DLD1 (cell line): ENCODE data around the gene PSMD5.

Experiments used
- in situ Hi-C: cut with HindIII; loops from 2 replicates; pipeline ENCODE4 v1.10.0; 2017; ENCODE audit warnings: low sequenced_read_pairs

PSMD5 gene

GRCh38 chr9:120875643-120875953 is 32.9 kb upstream of the PSMD5 start:
- in situ Hi-C loops, result no loop called here

DNA sequence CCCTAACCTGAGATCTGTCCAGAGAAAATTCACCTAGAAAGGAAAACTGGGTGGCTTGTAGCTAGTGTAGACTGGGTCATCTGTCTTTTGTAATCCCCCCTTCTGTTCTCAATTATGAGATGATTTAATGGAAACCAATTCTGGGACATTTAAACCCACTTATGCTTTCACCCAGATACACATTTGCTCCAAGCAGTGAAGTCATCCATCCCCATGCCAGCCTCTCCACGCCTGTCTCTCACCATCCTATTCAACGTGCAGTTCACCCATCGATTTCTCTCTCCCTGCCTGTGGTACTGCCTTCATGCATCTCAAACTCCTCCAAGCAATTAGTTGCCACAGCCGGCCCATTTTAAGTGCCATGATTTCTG is 32.5 kb upstream of the PSMD5 start:
- in situ Hi-C loops, result no loop called here

DNA sequence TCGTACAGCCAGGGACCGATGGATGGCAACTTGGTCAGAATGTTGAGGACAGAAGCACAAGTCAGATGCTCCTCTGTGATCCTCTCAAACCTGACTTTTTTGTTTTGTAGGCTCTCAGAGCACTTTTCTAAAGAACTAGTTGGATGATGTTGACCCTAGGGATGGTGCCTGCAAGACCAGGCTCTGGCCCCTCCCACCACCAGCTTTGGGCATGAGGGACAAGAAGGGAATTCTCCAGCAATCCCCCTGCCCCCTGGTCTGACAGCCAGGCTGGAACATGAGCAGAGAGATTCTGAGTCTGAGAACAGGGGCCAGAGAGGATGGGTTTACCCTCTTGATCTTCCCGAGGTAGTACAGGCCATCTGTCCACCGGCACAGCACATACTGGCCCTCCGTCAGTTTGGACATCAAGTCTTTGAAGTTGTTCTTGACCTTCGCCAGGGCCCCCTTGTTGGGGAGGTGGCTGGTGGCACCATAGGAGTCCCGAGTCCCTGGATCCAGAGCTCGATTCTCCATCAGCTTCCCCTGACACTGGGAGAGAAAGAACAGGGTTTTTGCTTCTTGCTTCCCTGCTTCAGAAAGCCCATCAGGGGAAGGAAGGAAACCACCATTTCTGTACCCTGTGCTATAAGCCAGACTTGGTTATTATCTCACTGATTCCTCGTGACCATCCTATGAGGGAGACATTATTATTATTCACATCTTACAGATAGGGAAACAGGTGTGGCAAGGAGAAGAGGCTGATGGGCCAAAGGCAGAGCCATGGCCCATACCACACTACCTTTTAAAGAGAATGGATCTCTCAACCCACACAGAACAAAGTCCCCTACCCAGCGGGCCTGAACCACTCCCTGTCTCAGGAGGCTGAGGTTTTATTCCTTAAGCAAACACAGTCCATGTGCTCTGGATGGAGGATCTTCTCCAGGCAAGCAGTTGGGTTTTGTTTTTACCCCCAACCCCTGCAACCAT is 31.8 kb upstream of the PSMD5 start:
- in situ Hi-C loops, result no loop called here

GRCh38 chr9:120873512-120873911 is 30.8 kb upstream of the PSMD5 start:
- in situ Hi-C loops, result no loop called here

DNA sequence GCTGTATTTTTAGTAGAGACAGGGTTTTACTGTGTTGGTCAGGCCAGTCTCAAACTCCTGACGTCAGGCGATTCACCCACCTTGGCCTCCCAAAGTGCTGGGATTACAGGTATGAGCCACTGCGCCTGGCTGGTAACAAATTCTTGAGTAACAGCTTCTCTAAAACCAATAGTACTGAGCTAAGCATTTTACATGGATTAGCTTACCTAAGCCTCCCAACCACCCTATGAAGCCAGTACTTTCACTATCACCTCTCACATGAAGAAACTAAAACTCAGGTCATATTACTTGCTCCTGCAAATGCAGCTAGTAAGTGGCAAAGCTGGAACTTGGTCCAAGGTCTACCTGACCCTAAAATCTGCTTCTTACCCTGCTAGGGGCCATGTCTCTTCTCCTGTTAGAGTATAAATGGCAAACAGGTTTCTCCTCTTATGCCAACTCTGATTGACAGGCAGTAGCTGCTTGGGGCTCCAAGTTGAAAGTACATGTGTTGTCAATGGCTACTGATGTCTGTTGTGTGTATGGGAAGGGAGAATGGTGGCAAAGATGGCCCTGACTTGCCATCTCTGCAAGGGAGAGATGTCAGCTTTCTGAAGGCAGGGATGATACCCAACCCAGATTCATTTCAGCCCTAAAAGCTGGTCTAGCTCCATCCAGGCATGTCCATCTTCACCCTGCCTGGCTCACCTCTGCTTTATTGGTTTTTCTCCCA is 30.2 kb upstream of the PSMD5 start:
- in situ Hi-C loops, result no loop called here

- in situ Hi-C loops, result no loop called here
Observed at GRCh38 chr9:120870206-120870605, 27.5 kb upstream of the PSMD5 start.

- in situ Hi-C loops, result no loop called here
Observed at GRCh38 chr9:120869726-120870125, 27.0 kb upstream of the PSMD5 start.

- in situ Hi-C loops, result no loop called here
Observed at GRCh38 chr9:120869360-120869687, 26.6 kb upstream of the PSMD5 start.

- in situ Hi-C loops, result no loop called here
Observed at GRCh38 chr9:120868676-120869359, 26.1 kb upstream of the PSMD5 start.

DNA sequence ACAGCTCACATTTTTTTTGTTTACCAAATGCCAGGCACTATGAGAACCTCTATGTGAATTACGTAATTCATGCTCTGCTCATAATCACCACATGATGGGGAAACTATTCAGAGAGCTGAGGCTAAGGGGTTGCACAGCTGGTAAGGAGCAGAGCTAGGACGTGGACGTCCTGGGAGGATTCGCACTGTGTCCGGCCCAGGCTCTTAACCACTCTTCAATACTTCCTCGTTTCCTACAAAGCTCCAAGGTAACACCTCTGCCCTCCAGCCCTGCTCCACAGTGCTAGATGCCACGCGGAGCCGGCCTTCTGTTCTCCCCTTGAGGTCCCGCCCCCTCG is 25.6 kb upstream of the PSMD5 start:
- in situ Hi-C loops, result no loop called here

DNA sequence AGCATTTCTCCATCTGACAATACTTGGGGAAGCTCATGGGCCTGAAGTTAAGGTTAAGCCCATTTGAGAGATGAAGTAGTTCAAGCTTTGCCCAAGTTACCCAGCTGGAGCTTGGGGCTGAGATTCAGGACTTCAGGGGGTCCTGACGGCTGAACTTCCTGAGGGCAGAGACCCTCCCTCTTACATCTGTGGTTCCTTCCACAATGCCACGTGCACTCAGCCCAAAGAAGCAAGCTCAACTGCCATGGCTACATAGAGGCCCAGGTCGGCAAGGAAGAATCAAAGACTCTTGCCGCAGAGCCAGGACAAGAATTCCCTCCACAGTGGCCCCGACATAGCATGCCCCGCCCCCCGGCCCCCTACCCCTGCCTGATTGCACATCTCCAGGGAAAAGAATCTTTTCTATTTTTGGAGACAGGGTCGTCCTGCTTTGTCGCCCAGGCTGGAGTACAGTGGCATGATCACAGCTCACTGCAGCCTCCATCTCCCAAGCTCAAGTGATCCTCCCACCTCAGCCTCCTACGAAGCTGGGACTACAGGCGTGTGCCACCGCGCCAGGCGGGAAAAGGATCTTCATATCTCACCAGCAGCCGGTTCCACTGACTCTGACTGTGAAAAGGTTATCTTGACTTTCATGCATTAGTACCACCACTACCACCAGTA is 25.1 kb upstream of the PSMD5 start:
- in situ Hi-C loops, result no loop called here

DNA sequence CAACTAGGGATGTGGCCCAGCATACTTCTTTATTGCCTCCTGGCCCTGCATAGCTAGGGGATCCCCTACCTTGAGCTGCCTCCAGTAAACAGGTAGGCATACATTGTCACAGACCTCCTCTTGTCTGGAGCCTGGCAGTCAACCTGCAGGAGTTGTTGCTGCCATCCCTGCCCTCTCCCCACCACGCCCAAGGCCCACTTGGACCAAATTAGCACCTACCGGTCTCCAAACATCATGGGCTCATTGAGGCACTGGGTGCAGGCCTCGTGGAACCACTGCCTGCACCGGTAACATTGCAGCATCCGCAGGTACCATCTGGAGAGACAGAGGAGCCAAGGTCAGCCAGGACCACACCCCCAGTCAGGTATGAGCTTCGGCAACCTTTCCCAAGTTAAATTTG is 23.9 kb upstream of the PSMD5 start:
- in situ Hi-C loops, result no loop called here

DNA sequence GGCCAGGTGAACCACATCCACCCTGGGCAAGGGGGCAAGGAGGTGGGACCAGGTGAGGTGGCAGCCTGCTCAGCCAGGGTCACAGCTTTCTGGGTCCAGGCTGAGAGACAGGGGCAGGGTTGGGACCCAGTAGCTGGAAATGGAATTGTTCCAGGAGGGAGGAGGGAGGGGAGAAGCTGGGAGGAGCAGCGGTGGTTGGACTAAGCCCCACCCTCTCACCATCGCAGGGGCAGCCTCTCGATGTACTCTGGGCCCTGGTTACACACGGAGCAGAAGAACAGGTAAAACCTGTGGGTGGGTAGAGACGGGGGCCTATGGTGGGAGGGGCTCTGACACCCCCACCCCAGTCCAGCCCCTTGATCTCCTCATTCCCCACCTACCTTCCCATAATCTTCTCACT is 23.1 kb upstream of the PSMD5 start:
- in situ Hi-C loops, result no loop called here

- in situ Hi-C loops, result no loop called here
Observed at GRCh38 chr9:120865176-120865575, 22.5 kb upstream of the PSMD5 start.

GRCh38 chr9:120864719-120865118 is 22.0 kb upstream of the PSMD5 start:
- in situ Hi-C loops, result no loop called here

GRCh38 chr9:120863833-120864232 is 21.1 kb upstream of the PSMD5 start:
- in situ Hi-C loops, result no loop called here

GRCh38 chr9:120862452-120862851 is 19.7 kb upstream of the PSMD5 start:
- in situ Hi-C loops, result no loop called here

DNA sequence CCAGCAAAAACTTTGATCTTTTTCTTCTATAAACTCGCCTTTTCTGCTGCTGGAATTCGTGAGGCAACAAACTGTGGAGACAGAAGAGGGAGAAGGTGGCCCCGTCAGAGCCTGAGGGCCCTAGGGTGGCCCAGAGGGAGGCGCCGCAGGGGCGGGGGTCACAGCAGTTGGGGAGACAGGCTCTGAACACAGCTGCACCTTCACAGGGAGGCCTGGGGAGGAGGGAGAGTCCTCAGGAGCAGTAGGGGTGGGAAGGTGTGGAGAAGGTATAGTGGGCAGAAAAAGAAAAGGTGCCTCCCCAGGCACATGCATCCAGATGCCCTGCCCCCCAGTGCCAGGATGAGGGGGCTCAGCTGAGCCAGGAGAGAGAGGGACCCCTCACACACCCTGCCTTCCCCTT is 19.2 kb upstream of the PSMD5 start:
- in situ Hi-C loops, result no loop called here

DNA sequence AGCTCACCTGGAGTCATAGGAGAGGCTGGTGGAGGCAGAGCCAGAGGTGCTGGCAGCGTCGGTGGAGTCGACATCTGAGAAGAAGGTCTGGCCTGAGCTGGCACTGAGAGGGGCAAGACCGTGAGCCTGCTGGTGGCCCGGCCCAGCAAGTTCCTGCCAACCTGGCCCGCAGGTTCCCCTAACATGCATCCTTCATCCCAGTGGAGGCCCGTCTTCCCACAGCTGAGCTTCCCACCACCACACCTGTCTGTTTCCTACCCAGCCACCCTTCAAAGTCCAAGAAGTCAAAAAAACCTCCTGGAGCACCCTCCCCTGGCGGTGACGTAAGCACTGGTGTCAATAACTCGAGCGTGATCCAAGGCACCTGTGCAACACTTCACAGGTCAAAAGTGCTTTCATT is 17.4 kb upstream of the PSMD5 start:
- in situ Hi-C loops, result no loop called here

GRCh38 chr9:120859361-120859760 is 16.6 kb upstream of the PSMD5 start:
- in situ Hi-C loops, result no loop called here

DNA sequence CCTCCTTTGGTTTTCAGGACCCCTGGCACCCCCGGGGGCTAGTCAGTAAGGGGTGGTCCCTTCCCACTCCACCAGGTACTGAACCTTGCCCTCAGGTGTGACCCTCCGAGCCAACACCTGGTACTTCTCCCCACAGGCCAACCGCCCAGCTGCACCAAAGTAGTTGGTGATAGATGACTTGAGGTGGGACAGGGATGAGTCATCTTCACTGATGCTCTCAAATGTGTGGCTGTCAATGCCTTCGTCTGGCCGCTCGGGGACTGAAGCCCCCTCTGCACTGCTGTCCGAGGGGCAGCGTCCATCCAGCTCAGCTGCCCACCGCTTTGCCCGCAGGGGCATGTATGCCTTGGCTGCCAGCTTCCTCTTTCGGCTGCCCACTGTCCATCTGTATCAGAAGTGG is 15.2 kb upstream of the PSMD5 start:
- in situ Hi-C loops, result no loop called here

DNA sequence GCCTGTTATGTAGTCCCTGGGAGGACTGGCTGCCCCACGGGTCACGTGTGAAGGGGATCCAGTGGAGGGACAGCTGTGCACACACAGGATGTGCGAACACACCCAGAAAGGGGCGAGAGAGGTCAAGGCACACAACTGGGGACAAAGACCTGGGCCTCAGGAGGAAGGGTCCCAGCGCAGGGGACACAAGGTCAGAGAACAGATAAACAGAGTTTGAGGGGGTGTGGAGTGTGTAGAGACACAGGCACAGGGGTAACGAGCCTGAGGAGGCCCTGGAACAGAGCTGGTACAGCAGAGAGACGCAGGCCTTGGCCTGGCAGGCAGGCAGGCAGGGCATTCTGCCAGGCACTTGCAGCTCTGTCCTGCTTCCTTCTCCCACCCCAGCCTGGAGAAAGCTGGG is 14.8 kb upstream of the PSMD5 start:
- in situ Hi-C loops, result no loop called here
